ENCODE measurements around the gene CCDC194. TPM values are rescaled to one million over a fixed set of nuclear protein-coding genes. Genes with fewer than 3 reads are reported as not detected.
A peak's percentile ranks its signal among the peaks of the same experiment; 100 is the strongest.

CCDC194 gene
- total RNA-seq, 1 experiment from 2014 or later = not detected

- Histone ChIP-seq H3K27ac (ENCODE audit: low read depth, low read length) (peak overlapping the region; percentile 11; the same call in 1 of the 2 replicates), H3K36me3 (ENCODE audit: control insufficient read depth in 1 of 2, insufficient read depth in 2 of 2, low read length in 2 of 2) (no peaks in the 10 kb centered on the region), H3K79me2 (ENCODE audit: insufficient read depth, low read length) (no peaks in the 10 kb centered on the region), H3K9me3 (ENCODE audit: control insufficient read depth in 1 of 2, insufficient read depth in 1 of 2, low read depth in 1 of 2, low read length in 2 of 2) (no peaks in the 10 kb centered on the region), H2AFZ (ENCODE audit: low read depth, low read length, poor library complexity, severe bottlenecking) (peak overlapping the region; percentile 78), H3K9ac (ENCODE audit: low read length) (peak overlapping the region; percentile 35; the same call in 1 of the 2 replicates), H3K27me3 (ENCODE audit: insufficient read depth, low read length) (no peaks in the 10 kb centered on the region), H3K9me2 (ENCODE audit: insufficient read depth) (no peaks in the 10 kb centered on the region), H3K4me3 (replicated peaks in 1 of 2; ENCODE audit: low read depth in 1 of 2, low read length in 2 of 2) (peak overlapping the region; percentile 40 to 55), H3K4me2 (ENCODE audit: low read length) (peak overlapping the region; percentile 75), H3K4me1 (ENCODE audit: control insufficient read depth in 1 of 2, insufficient read depth in 2 of 2, low read length in 2 of 2) (peaks cover 11 to 35% of the 10 kb centered on the region in 2 experiments), H4K20me1 (ENCODE audit: insufficient read depth) (no peaks in the 10 kb centered on the region)
- ChIA-PET POLR2A (no interaction called here), CTCF (interaction anchor here (0.7 to 1.5 kb wide), 4 partner anchors 76 to 215 kb away, joined by 3 to 9 read pairs (median 4); no protein-coding TSS in a partner anchor), RAD21 (ENCODE audit: low non-redundant PET in 1 of 2, low total read pairs in 2 of 2, uncharacterized antibody in 2 of 2, unreplicated experiment in 2 of 2) (interaction anchor here in 1 of 2 experiments (0.7 kb wide), 1 partner anchor 43 kb away, joined by 6 read pairs; no protein-coding TSS in a partner anchor)
- BruUV-seq (replicated peaks) = no TSS peak
- ATAC-seq = peak; percentile 96
- peak; percentile 80 for DNase-seq (ENCODE audit: low read depth, low spot score)
- intact Hi-C loops (cut with micrococcal nuclease) = loop anchor here (1.0 kb wide), 1 partner anchor 75 kb away; no protein-coding TSS in a partner anchor
- TF ChIP-seq EZH2 (IDR thresholded peaks at IDR 0.05) = no peak
- no peak for TF ChIP-seq EZH2phosphoT487 (IDR thresholded peaks at IDR 0.05; ENCODE audit: borderline replicate concordance)
- no peak for TF ChIP-seq ELF1 (IDR thresholded peaks at IDR 0.05; ENCODE audit: borderline replicate concordance, low read depth)
- TF ChIP-seq JUND (IDR thresholded peaks at IDR 0.05) = no peak
- peak; percentile 75; the same call in 1 of the 2 replicates for TF ChIP-seq CBX3 (IDR thresholded peaks at IDR 0.05; ENCODE audit: low read depth)
- no peak for TF ChIP-seq ZFX (IDR thresholded peaks at IDR 0.05)
- TF ChIP-seq ATF3 (IDR thresholded peaks at IDR 0.05) = no peak
- TF ChIP-seq POLR2AphosphoS5 (IDR thresholded peaks at IDR 0.05; ENCODE audit: low read depth, low read length) = peak; percentile 39; the same call in 1 of the 2 replicates
- TF ChIP-seq FOSL1 (IDR thresholded peaks at IDR 0.05; ENCODE audit: low read depth) = no peak
- no peak for TF ChIP-seq YY1 (IDR thresholded peaks at IDR 0.05; ENCODE audit: extremely low read depth, insufficient replicate concordance, low read depth, low read length)
- no peak for TF ChIP-seq EGR1 (IDR thresholded peaks at IDR 0.05; ENCODE audit: low read depth)
- TF ChIP-seq CTCF (IDR thresholded peaks at IDR 0.05 in 2 of 3, conservative IDR thresholded peaks at IDR 0.05 in 1 of 3; ENCODE audit: borderline replicate concordance in 1 of 3, insufficient read depth in 1 of 3, low read depth in 2 of 3, low read length in 2 of 3) = peak; percentile 60 to 64 (median 62)
- TF ChIP-seq MAX (IDR thresholded peaks at IDR 0.05) = peak; percentile 70
- no peak for TF ChIP-seq ZBTB33 (IDR thresholded peaks at IDR 0.05; ENCODE audit: extremely low read depth, insufficient replicate concordance, low read length)
- no peak for TF ChIP-seq REST (IDR thresholded peaks at IDR 0.05; ENCODE audit: low read depth)
- TF ChIP-seq ZNF274 (IDR thresholded peaks at IDR 0.05; ENCODE audit: low read depth, low read length) = no peak
- no peak for TF ChIP-seq POLR2A (IDR thresholded peaks at IDR 0.05; ENCODE audit: borderline replicate concordance, extremely low read depth, insufficient read depth, insufficient read length)
- TF ChIP-seq RAD21 (IDR thresholded peaks at IDR 0.05; ENCODE audit: low read depth) = peak; percentile 79
- peak; percentile 77 for TF ChIP-seq SP1 (IDR thresholded peaks at IDR 0.05; ENCODE audit: low read depth)
These were observed 3.2 kb downstream of the CCDC194 start for GRCh38 chr19:17390665-17391370.

All from HCT116 (cell line).